ENCODE measurements around the gene SCAANT1.

SCAANT1 gene

DNA sequence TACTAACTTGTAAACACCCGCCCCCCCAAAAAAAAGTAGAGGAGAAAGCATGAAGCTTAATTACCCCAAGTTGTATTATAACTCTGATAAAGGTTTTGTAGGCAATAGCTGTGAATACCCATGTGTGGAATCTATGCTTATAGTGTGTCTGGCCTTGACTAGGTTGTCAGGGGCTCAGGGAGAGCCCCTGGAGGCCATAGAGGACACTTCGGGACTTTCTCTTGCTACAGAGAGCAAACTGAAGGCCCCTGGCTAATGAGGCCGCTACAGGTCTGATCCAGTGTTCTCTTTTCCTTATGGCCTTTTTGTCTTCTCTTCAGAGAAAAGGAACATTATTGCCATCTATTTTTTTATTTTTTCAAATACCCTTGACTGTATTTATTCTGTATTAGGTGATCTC is 19.1 kb upstream of the SCAANT1 start:
- no peak overlapping the region for H3K9ac ChIP-seq (ENCODE audit: low read length)
- no peak overlapping the region for H3K27ac ChIP-seq (ENCODE audit: low read length)

DNA sequence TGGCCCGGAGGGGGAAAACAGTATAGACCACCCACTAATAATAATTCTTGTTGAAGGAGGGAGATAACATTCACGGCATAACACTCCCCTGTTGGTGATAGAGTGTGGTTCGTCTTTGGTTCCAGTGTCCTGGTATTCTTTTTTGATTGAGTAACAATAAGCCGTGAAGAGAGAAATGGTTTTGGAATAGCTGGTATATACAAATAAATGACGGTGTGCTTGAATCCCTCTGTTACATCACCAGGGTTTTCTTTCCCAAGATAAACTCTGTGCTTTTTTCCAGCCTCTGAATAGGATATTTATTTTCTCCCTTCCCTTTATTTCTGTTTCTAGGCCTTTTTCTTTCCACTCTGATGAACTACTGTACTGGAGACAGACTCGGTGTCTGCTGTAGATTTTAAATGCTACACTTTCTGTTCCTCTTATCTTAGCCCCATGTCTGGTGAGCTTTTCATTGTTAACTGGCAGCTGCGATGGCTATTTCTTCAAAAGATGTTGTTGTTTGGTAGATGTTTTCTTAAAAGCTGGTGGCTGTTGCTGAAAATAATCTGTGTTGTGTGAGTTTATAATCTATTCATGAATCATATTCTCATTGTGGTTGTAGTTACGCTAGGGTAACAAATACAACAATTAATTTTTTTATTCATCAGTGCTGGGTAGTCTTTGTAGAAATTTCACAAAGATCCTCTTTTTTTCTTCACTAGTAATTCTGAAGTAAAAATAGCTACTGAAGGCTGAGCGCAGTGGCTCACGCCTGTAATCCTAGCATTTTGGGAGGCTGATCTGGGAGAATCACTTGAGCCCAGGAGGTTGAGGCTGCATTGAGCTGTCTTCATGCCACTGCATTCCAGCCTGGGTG is 15.5 kb upstream of the SCAANT1 start:
- H3K4me1 ChIP-seq (ENCODE audit: control insufficient read depth, low read depth, low read length) = no peaks in the 10 kb centered on the region
- H3K9me3 ChIP-seq (ENCODE audit: control insufficient read depth, low read depth, low read length) = peaks cover 7% of the 10 kb centered on the region
- H3K27me3 ChIP-seq (ENCODE audit: control insufficient read depth, insufficient read depth, low read length) = no peaks in the 10 kb centered on the region
- H3K9ac ChIP-seq (ENCODE audit: low read length) = no peak overlapping the region
- peaks cover 8% of the 10 kb centered on the region for H3K36me3 ChIP-seq (ENCODE audit: control insufficient read depth, low read depth, low read length)
- H3K27ac ChIP-seq (ENCODE audit: low read length) = no peak overlapping the region
- H3K4me3 ChIP-seq (ENCODE audit: low read length) = no peak overlapping the region

More for the DNA sequence above, 19.1 kb upstream of the SCAANT1 start:
- no peaks in the 10 kb centered on the region for H3K27me3 ChIP-seq (ENCODE audit: control insufficient read depth, insufficient read depth, low read length)
- H3K4me1 ChIP-seq (ENCODE audit: control insufficient read depth, low read depth, low read length) = peaks cover 9% of the 10 kb centered on the region
- no peaks in the 10 kb centered on the region for H3K36me3 ChIP-seq (ENCODE audit: control insufficient read depth, low read depth, low read length)
- no peaks in the 10 kb centered on the region for H3K9me3 ChIP-seq (ENCODE audit: control insufficient read depth, low read depth, low read length)
- no peak overlapping the region for H3K4me3 ChIP-seq (ENCODE audit: low read length)

DNA sequence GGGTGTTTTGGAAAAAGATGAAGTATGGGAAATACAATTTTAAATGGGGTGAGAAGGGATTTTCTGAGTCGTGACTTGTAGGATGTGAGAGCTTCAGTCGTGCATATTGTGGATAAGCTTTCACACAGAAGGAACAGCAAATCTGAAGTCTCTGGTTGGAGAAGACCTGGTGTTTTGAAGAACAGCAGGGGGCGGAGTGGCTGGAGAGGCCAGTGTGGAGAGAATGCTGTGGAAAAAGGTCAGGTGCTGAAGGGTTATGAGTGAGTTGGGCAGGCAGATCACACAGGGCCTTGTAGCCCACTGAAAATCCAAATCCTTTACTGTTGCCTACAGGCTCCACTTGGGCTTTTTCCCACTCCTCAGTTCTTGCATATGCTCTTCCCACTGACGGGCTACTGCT is 14.1 kb upstream of the SCAANT1 start:
- Histone ChIP-seq H3K4me1 (ENCODE audit: control insufficient read depth, low read depth, low read length) (no peaks in the 10 kb centered on the region), H3K36me3 (ENCODE audit: control insufficient read depth, low read depth, low read length) (peaks cover 8% of the 10 kb centered on the region), H3K27me3 (ENCODE audit: control insufficient read depth, insufficient read depth, low read length) (no peaks in the 10 kb centered on the region)

DNA sequence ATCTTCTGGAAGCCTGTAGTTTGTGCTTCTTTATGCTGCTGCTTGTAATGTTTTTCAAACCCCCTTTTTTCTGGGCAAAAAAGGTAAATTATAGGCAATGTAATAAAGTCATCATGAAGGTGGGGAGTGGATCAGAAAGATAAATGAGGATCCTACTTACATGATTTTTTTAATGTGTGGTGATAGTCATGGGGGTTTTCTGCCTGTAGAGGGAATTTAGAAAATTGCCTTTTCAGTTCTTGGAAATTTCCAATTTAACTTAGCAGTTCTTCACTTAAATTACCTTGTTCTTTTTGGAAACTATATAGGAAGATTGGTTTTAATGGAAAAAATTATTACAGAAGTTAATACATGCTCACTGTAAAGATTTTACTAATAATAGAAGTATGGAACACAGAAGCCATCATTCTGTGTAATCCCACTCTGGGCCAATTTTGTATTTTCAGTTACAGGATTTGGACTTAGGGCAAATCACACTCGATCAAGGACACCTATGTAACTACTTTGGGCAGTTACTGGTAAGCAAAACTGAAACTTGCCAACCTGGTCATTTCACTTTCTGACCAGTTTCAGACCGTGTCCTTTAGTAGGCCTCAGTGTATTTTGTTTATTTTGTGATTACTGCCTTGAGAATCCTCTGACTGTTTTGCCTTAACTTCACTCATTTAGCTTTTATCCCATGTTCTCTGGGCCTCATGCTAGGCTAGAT is 10.5 kb upstream of the SCAANT1 start:
- peaks cover 8% of the 10 kb centered on the region for H3K36me3 ChIP-seq (ENCODE audit: control insufficient read depth, low read depth, low read length)
- no peak overlapping the region for H3K27ac ChIP-seq (ENCODE audit: low read length)
- H3K9ac ChIP-seq (ENCODE audit: low read length) = no peak overlapping the region
- no peaks in the 10 kb centered on the region for H3K4me1 ChIP-seq (ENCODE audit: control insufficient read depth, low read depth, low read length)
- no peak overlapping the region for H3K4me3 ChIP-seq (ENCODE audit: low read length)
- H3K9me3 ChIP-seq (ENCODE audit: control insufficient read depth, low read depth, low read length) = peaks cover 7% of the 10 kb centered on the region
- no peaks in the 10 kb centered on the region for H3K27me3 ChIP-seq (ENCODE audit: control insufficient read depth, insufficient read depth, low read length)

More for the DNA sequence above, 14.1 kb upstream of the SCAANT1 start:
- Histone ChIP-seq H3K4me3 (ENCODE audit: low read length) (no peak overlapping the region), H3K27ac (ENCODE audit: low read length) (no peak overlapping the region), H3K9me3 (ENCODE audit: control insufficient read depth, low read depth, low read length) (peaks cover 7% of the 10 kb centered on the region), H3K9ac (ENCODE audit: low read length) (no peak overlapping the region)

DNA sequence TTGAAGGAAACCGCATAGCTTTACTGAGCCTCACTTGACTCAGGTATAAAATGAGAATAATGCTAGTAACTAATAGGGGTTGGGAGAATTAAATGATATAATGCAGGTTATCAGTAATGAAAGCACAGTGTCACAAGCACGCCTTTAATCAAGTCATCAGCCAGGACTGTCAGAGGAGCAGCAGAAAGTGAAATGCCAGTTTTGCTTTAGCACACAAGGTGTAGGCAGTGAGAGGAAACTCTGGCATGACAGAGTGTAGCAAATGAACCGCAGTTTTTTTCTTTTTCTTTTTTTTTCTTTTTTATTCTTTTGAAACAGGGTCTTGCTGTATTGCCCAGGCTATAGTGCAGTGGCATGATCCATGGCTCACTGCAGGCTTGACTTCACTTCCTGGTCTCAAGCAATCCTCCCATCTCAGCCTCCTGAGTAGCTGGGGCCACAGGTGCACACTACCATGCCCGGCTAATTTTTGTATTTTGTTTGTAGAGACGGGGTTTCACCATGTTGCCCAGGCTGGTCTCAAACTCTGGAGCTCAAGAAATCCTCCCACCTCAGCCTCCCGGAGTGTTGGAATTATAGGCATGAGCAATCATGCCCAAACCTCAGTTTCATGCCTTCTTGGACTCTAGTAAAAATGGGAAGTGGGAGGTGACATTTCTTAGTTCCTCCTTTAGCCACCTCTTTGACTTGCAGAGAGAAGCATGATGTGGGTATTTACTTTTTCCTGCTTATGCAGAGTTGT is 9.7 kb upstream of the SCAANT1 start:
- H3K27me3 ChIP-seq (ENCODE audit: control insufficient read depth, insufficient read depth, low read length) = no peaks in the 10 kb centered on the region
- H3K27ac ChIP-seq (ENCODE audit: low read length) = no peak overlapping the region
- no peaks in the 10 kb centered on the region for H3K4me1 ChIP-seq (ENCODE audit: control insufficient read depth, low read depth, low read length)
- no peak overlapping the region for H3K4me3 ChIP-seq (ENCODE audit: low read length)
- peaks cover 7% of the 10 kb centered on the region for H3K9me3 ChIP-seq (ENCODE audit: control insufficient read depth, low read depth, low read length)
- H3K36me3 ChIP-seq (ENCODE audit: control insufficient read depth, low read depth, low read length) = peaks cover 12% of the 10 kb centered on the region
- H3K9ac ChIP-seq (ENCODE audit: low read length) = no peak overlapping the region

DNA sequence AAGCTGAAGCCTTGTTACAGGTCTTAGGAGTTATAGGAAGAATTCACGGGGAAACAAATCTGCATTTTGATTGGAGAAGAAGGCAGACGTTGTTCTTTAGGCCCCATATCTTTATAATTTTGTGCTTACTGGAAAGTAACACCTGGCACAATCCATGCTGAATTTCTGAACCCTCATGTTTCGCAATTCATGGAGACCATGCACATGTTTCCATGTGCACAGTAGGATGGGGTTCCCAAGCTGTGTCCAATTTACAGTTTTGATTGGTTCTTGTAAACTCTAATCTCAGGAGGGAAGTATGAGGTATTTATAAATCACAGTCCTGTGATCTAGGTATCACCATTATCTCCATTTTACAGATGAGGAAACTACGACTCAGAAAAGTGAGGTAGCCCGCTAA is 7.8 kb upstream of the SCAANT1 start:
- no peak overlapping the region for H3K27ac ChIP-seq (ENCODE audit: low read length)
- H3K4me3 ChIP-seq (ENCODE audit: low read length) = no peak overlapping the region
- H3K4me1 ChIP-seq (ENCODE audit: control insufficient read depth, low read depth, low read length) = no peaks in the 10 kb centered on the region
- no peaks in the 10 kb centered on the region for H3K27me3 ChIP-seq (ENCODE audit: control insufficient read depth, insufficient read depth, low read length)
- no peak overlapping the region for H3K9ac ChIP-seq (ENCODE audit: low read length)
- peaks cover 3% of the 10 kb centered on the region for H3K36me3 ChIP-seq (ENCODE audit: control insufficient read depth, low read depth, low read length)
- no peaks in the 10 kb centered on the region for H3K9me3 ChIP-seq (ENCODE audit: control insufficient read depth, low read depth, low read length)

DNA sequence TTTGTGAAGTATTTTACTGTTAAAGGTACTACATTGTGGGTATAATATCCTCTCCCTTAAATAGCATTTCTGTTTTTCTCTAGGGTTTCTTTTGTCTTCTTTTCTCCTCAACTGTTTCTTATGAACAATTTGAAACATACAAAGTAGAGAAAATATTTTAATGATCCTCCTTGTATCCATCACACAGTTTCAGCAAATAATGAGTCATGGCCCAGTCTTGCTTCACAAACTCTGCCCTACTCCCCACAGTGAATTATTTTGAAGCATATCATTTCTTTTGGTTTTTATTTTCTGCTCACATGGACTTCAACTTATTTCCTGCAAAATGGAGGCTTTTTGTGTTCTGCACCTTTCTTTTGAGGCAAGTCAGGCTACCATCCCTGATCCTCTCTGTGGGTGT is 6.1 kb upstream of the SCAANT1 start:
- no peaks in the 10 kb centered on the region for H3K9me3 ChIP-seq (ENCODE audit: control insufficient read depth, low read depth, low read length)
- no peak overlapping the region for H3K4me3 ChIP-seq (ENCODE audit: low read length)
- H3K27ac ChIP-seq (ENCODE audit: low read length) = no peak overlapping the region
- H3K9ac ChIP-seq (ENCODE audit: low read length) = no peak overlapping the region
- peaks cover 3% of the 10 kb centered on the region for H3K36me3 ChIP-seq (ENCODE audit: control insufficient read depth, low read depth, low read length)
- peaks cover 13% of the 10 kb centered on the region for H3K27me3 ChIP-seq (ENCODE audit: control insufficient read depth, insufficient read depth, low read length)
- peaks cover 3% of the 10 kb centered on the region for H3K4me1 ChIP-seq (ENCODE audit: control insufficient read depth, low read depth, low read length)

DNA sequence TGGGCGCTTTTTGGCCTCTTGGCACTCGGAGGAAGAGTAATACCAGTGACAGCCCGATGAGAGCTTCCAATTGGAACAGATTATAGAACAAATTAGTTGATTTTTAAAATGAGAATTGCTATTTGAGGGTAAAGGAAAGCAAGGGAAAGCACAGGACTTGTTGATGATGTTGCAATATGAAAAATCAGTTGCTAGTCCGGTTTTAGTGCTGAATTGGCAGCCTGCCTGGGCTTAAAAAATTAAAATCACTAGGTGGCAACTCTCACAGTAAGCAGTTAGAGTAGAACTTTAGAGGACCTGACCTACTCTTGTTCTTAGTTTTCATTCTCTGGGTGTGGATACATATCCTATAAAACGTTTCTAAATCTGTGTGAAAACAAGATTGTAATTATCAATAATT is 2.1 kb upstream of the SCAANT1 start:
- H3K27ac ChIP-seq (ENCODE audit: low read length) = no peak overlapping the region
- peaks cover 3% of the 10 kb centered on the region for H3K36me3 ChIP-seq (ENCODE audit: control insufficient read depth, low read depth, low read length)
- H3K27me3 ChIP-seq (ENCODE audit: control insufficient read depth, insufficient read depth, low read length) = peaks cover 32% of the 10 kb centered on the region
- H3K9me3 ChIP-seq (ENCODE audit: control insufficient read depth, low read depth, low read length) = no peaks in the 10 kb centered on the region
- peaks cover 13% of the 10 kb centered on the region for H3K4me1 ChIP-seq (ENCODE audit: control insufficient read depth, low read depth, low read length)
- no peak overlapping the region for H3K9ac ChIP-seq (ENCODE audit: low read length)
- H3K4me3 ChIP-seq (ENCODE audit: low read length) = no peak overlapping the region

DNA sequence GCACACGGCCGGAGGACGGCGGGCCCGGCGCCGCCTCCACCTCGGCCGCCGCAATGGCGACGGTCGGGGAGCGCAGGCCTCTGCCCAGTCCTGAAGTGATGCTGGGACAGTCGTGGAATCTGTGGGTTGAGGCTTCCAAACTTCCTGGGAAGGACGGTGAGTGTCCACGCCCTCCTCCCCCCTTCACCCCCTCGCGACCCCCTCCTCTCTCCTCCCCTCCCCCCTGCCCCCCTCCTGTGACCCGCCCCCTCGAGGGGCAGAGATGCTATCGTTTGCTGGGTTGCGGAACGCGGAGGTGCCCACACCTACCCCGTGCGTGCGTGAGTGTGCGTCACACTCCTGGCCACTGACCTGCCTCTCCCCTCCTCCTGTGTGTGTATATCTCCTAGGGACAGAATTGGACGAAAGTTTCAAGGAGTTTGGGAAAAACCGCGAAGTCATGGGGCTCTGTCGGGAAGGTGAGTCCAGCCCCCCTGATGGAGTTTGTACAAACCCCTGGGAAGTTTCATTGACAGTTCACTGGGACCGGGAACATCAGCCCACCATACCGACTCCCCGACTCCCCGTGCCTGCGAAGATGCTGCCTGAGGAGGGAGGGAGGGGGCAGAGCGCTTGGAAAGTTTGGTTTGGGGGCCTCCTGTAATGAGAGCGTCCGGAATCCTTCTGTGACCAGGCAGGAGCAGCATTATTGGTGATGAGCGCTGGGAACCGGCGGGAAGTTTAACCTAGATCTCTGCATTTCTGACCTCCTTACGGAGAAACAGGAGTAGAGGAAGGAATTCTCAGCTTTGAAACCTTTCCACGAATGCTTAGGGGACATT is 795 bp upstream of the SCAANT1 start:
- Histone ChIP-seq H3K27ac (ENCODE audit: low read length) (no peak overlapping the region), H3K4me3 (ENCODE audit: low read length) (peak overlapping the region; percentile 81), H3K36me3 (ENCODE audit: control insufficient read depth, low read depth, low read length) (peaks cover 3% of the 10 kb centered on the region), H3K9ac (ENCODE audit: low read length) (peak overlapping the region; percentile 43), H3K27me3 (ENCODE audit: control insufficient read depth, insufficient read depth, low read length) (peaks cover 32% of the 10 kb centered on the region), H3K9me3 (ENCODE audit: control insufficient read depth, low read depth, low read length) (no peaks in the 10 kb centered on the region), H3K4me1 (ENCODE audit: control insufficient read depth, low read depth, low read length) (peaks cover 13% of the 10 kb centered on the region)

DNA sequence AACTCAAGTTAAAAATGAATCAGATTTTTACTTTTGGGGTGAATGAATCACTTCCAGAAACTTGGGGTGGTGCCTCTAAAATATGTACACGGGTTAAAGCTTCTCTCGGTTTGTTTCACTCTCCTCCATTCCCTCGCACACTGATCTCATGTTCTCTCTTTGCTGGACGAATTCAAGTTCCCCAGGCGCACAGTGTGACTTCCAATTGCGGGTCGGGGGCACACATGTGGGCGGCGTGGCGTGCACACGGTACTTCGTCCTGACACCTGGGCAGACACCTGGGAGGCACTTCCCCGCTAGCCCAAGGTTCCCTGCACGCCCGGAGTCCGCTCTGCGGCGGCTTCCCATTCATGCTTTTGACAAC is 692 bp downstream of the SCAANT1 start:
- Histone ChIP-seq H3K27me3 (ENCODE audit: control insufficient read depth, insufficient read depth, low read length) (peaks cover 32% of the 10 kb centered on the region), H3K4me3 (ENCODE audit: low read length) (peak overlapping the region; percentile 77), H3K9me3 (ENCODE audit: control insufficient read depth, low read depth, low read length) (no peaks in the 10 kb centered on the region), H3K4me1 (ENCODE audit: control insufficient read depth, low read depth, low read length) (peaks cover 13% of the 10 kb centered on the region), H3K36me3 (ENCODE audit: control insufficient read depth, low read depth, low read length) (no peaks in the 10 kb centered on the region), H3K9ac (ENCODE audit: low read length) (peak overlapping the region; percentile 56), H3K27ac (ENCODE audit: low read length) (no peak overlapping the region)

DNA sequence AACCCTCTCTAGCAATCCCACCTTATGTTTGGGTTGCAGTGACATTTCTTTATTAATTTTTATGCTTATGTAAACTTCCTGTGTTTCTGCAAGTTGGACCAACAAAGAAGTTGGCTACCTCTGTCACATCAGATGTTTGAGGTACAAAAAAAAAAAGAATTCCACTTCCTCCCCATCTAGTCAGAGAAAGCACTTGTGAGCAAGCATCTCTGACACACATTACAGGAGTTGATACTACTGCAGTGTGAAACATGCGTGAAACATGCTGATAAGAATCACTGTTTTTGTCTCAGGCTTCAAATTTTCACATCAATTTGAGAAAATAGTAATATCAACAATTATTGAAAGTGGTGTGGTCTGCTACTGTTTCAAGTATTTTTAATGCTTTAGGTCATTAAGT is 1.3 kb downstream of the SCAANT1 start:
- H3K4me3 ChIP-seq (ENCODE audit: low read length) = peak overlapping the region; percentile 77
- H3K9ac ChIP-seq (ENCODE audit: low read length) = peak overlapping the region; percentile 56
- peaks cover 13% of the 10 kb centered on the region for H3K4me1 ChIP-seq (ENCODE audit: control insufficient read depth, low read depth, low read length)
- H3K36me3 ChIP-seq (ENCODE audit: control insufficient read depth, low read depth, low read length) = no peaks in the 10 kb centered on the region
- H3K27me3 ChIP-seq (ENCODE audit: control insufficient read depth, insufficient read depth, low read length) = peaks cover 32% of the 10 kb centered on the region
- H3K9me3 ChIP-seq (ENCODE audit: control insufficient read depth, low read depth, low read length) = no peaks in the 10 kb centered on the region
- no peak overlapping the region for H3K27ac ChIP-seq (ENCODE audit: low read length)

Measured in iPS-18a (cell line).